Body of pancreas (tissue), 4 donors: ENCODE measurements around the gene ARID1B. TPM values are rescaled to one million over a fixed set of nuclear protein-coding genes. Genes with fewer than 3 reads are reported as not detected.

Experiments
- ATAC-seq: fragments of 150-250 bp; one replicate; pipeline ENCODE4 v1.9.1; 2016
- DNase-seq, 4 donors: peaks; one replicate each; pipeline ENCODE4 v3.0.0-alpha.2; 2019
- H3K27ac ChIP-seq, 4 donors: fragments of 200-600 bp; sonication (generic); 1 replicate in 3 of 4; 2 replicates in 1 of 4; pipeline versions ENCODE4 v1.5.1 to v1.6.1; 2016 to 2019; ENCODE audit warnings: mild to moderate bottlenecking in 1 of 4, mixed read lengths in 1 of 4, moderate library complexity in 1 of 4
- H3K27me3 ChIP-seq, 2 donors: fragments of 200-600 bp; sonication (generic); one replicate each; pipeline ENCODE4 v1.6.0; 2016; ENCODE audit warnings: mild to moderate bottlenecking in 1 of 2
- H3K36me3 ChIP-seq, 2 donors: fragments of 200-600 bp; sonication (generic); replicated peaks in 1 of 2; 2 replicates each; pipeline ENCODE4 v1.5.1; 2016; ENCODE audit warnings: low read depth in 2 of 2; ENCODE audit not compliant: insufficient read depth in 1 of 2
- H3K4me1 ChIP-seq: fragments of 200-600 bp; sonication (generic); one replicate; pipeline ENCODE4 v1.6.0; 2016
- H3K4me3 ChIP-seq, 2 donors: fragments of 200-600 bp; sonication (generic); 1 replicate in 1 of 2; 2 replicates in 1 of 2; pipeline ENCODE4 v1.5.1; 2016 to 2019
- H3K9me3 ChIP-seq, 3 donors: fragments of 200-600 bp; sonication (generic); 1 replicate in 2 of 3; 2 replicates in 1 of 3; pipeline ENCODE4 v1.5.1; 2016
- POLR2A ChIP-seq, 3 donors: fragments of 450-650 bp; IDR thresholded peaks; one replicate each; pipeline ENCODE4 v1.6.1; 2016; ENCODE audit warnings: antibody characterized with exemption in 3 of 3, mild to moderate bottlenecking in 2 of 3
- WGBS, 2 donors: methylation state at CpG; one replicate each; pipeline ENCODE4 v1.1.5; 2017; 5-methylcytosine and 5-hydroxymethylcytosine counted together
- intact Hi-C: fragments of 100-400 bp; cut with DNase I; formaldehyde crosslinking; loops from one replicate; pipeline ENCODE4 v1.15.1; 2023
- total RNA-seq, 2 donors: library from RNA; depleted of rRNA; stranded (reverse); fragments of >200 nt; gene quantifications; one replicate each; pipeline ENCODE4 v1.1.0, GENCODE V29; 2016
- TF ChIP-seq, protein P1 (sequence below), 7 experiments: fragments of 450-650 bp in 4 of 7; fragments of 200-600 bp in 3 of 7; sonication (generic) in 3 of 7; IDR thresholded peaks; one replicate each; pipeline ENCODE4 v1.5.1; 2016 to 2019; ENCODE audit warnings: antibody characterized with exemption in 7 of 7

Gene ARID1B
- total RNA-seq, 2 donors from 2014 or later, result 71.5 to 85.1 TPM

DNA sequence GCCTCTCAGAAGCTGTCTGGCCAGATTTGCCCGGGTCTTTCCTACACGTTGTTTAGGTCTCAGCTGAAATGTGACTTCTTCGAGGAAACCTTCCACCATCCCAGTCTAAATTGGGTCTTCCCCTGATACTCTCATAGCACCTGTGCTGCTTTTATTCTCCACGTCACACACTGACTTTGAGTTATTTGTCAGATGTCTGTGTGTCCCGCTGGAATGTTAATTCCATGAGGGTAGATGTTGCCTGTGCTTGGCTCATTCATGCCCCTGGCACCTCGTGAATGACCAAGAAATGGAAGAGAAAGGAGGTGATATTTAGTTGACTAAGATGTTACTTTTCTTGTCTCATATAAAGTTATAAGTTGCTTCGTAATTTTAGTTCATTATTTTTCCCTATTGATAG lies 348.4 kb downstream of the ARID1B start:
- no peak for ATAC-seq

GRCh38 chr6:157126183-157127098 lies 349.3 kb downstream of the ARID1B start:
- DNase-seq (no peak), ATAC-seq (no peak)
- 85 to 86% methylated on average over 11 of the region's 11 CpGs for WGBS, 2 donors
- no peak overlapping the region for H3K4me3 ChIP-seq
- peaks cover 0 to 2% of the 10 kb centered on the region in 2 donors for H3K36me3 ChIP-seq
- H3K27me3 ChIP-seq, result no peaks in the 10 kb centered on the region
- intact Hi-C loops, result no loop called here
- no peaks in the 10 kb centered on the region for H3K9me3 ChIP-seq
- TF ChIP-seq POLR2A (IDR thresholded peaks at IDR 0.05), result no peak
- TF ChIP-seq, protein P1, sequence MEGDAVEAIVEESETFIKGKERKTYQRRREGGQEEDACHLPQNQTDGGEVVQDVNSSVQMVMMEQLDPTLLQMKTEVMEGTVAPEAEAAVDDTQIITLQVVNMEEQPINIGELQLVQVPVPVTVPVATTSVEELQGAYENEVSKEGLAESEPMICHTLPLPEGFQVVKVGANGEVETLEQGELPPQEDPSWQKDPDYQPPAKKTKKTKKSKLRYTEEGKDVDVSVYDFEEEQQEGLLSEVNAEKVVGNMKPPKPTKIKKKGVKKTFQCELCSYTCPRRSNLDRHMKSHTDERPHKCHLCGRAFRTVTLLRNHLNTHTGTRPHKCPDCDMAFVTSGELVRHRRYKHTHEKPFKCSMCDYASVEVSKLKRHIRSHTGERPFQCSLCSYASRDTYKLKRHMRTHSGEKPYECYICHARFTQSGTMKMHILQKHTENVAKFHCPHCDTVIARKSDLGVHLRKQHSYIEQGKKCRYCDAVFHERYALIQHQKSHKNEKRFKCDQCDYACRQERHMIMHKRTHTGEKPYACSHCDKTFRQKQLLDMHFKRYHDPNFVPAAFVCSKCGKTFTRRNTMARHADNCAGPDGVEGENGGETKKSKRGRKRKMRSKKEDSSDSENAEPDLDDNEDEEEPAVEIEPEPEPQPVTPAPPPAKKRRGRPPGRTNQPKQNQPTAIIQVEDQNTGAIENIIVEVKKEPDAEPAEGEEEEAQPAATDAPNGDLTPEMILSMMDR (IDR thresholded peaks at IDR 0.05), result no peak
- H3K4me1 ChIP-seq, result no peaks in the 10 kb centered on the region
- no peak overlapping the region for H3K27ac ChIP-seq

More for the DNA sequence above, 348.4 kb downstream of the ARID1B start:
- H3K4me1 ChIP-seq, result no peaks in the 10 kb centered on the region
- no peaks in the 10 kb centered on the region for H3K36me3 ChIP-seq
- H3K4me3 ChIP-seq, result no peak overlapping the region
- WGBS, 2 donors, result 92 to 96% methylated on average over 7 of the region's 7 CpGs
- H3K9me3 ChIP-seq, result no peaks in the 10 kb centered on the region
- TF ChIP-seq, protein P1 (IDR thresholded peaks at IDR 0.05), result no peak
- TF ChIP-seq POLR2A (IDR thresholded peaks at IDR 0.05), result no peak
- no peaks in the 10 kb centered on the region for H3K27me3 ChIP-seq
- DNase-seq, result no peak
- intact Hi-C loops, result no loop called here
- H3K27ac ChIP-seq, result no peak overlapping the region

- H3K27ac ChIP-seq, result no peak overlapping the region
- peaks cover 0 to 2% of the 10 kb centered on the region in 2 donors for H3K36me3 ChIP-seq
Measured at GRCh38 chr6:157128235-157128775, 351.1 kb downstream of the ARID1B start.

GRCh38 chr6:157131250-157131649 lies 354.1 kb downstream of the ARID1B start:
- DNase-seq, result no peak
- ATAC-seq, result no peak
- no peaks in the 10 kb centered on the region for H3K4me1 ChIP-seq
- no peak overlapping the region for H3K27ac ChIP-seq
- WGBS, 2 donors, result 94 to 96% methylated on average over 8 of the region's 8 CpGs
- no peaks in the 10 kb centered on the region for H3K9me3 ChIP-seq
- TF ChIP-seq, protein P1 (IDR thresholded peaks at IDR 0.05), result no peak
- no peak for TF ChIP-seq POLR2A (IDR thresholded peaks at IDR 0.05)
- no peaks in the 10 kb centered on the region for H3K27me3 ChIP-seq
- no peak overlapping the region for H3K4me3 ChIP-seq
- H3K36me3 ChIP-seq, result peaks cover 0 to 2% of the 10 kb centered on the region in 2 donors
- intact Hi-C loops, result no loop called here

More at GRCh38 chr6:157128235-157128775, 351.1 kb downstream of the ARID1B start:
- DNase-seq, result no peak
- 73 to 85% methylated on average over 5 of the region's 5 CpGs for whole genome bisulfite sequencing, 2 donors
- no peak for ATAC-seq
- Histone ChIP-seq H3K27me3 (no peaks in the 10 kb centered on the region), H3K4me3 (no peak overlapping the region), H3K9me3 (no peaks in the 10 kb centered on the region), H3K4me1 (no peaks in the 10 kb centered on the region)
- intact Hi-C loops, result no loop called here
- TF ChIP-seq POLR2A (IDR thresholded peaks at IDR 0.05), result no peak
- TF ChIP-seq, protein P1 (IDR thresholded peaks at IDR 0.05), result no peak
